HEK293 (cell line): ENCODE data around the gene FOXC2.

Source experiments
- CTCF ChIP-seq: fragments of 450-650 bp; formaldehyde crosslinking; IDR thresholded peaks from 2 replicates; pipeline ENCODE4 v1.5.1; 2016; ENCODE audit warnings: missing biosample characterization, missing genetic modification characterization
- ZBTB10 ChIP-seq: fragments of 450-650 bp; formaldehyde crosslinking; IDR thresholded peaks from 2 replicates; pipeline ENCODE4 v1.5.1; 2016; ENCODE audit warnings: missing biosample characterization, missing genetic modification characterization
- ZNF140 ChIP-seq: fragments of 450-650 bp; formaldehyde crosslinking; IDR thresholded peaks from 2 replicates; pipeline ENCODE4 v1.5.1; 2016; ENCODE audit warnings: missing biosample characterization, missing genetic modification characterization
- ZNF23 ChIP-seq: fragments of 450-650 bp; formaldehyde crosslinking; IDR thresholded peaks from 2 replicates; pipeline ENCODE4 v1.5.1; 2016; ENCODE audit warnings: missing biosample characterization, missing genetic modification characterization, borderline replicate concordance
- ZNF830 ChIP-seq: fragments of 450-650 bp; IDR thresholded peaks from 2 replicates; pipeline ENCODE4 v1.5.0; 2018; ENCODE audit warnings: missing biosample characterization, missing genetic modification characterization, low read depth, mild to moderate bottlenecking, moderate library complexity

GRCh38 chr16:86594721-86595120 lies 28.1 kb downstream of the FOXC2 start:
- no peak for TF ChIP-seq ZNF23 (tag by site-specific recombination)
- TF ChIP-seq ZNF140 (tag by site-specific recombination), result no peak
- TF ChIP-seq CTCF, result no peak
- no peak for TF ChIP-seq ZBTB10 (tag by site-specific recombination)
- no peak for TF ChIP-seq ZNF830 (tag by site-specific recombination)
